Spleen (tissue), 7 donors: ENCODE data around the gene TSC1.

ENCODE experiments used
- CTCF ChIP-seq, 11 experiments: fragments of 200-600 bp in 7 of 11; fragments of 450-650 bp in 4 of 11; sonication (generic) in 4 of 11; IDR thresholded peaks in 8 of 11; conservative IDR thresholded peaks in 3 of 11; 1 replicate in 7 of 11; 2 replicates in 4 of 11; pipeline versions ENCODE4 v1.4.0 to v1.8.0; 2016 to 2021; ENCODE audit warnings: antibody characterized with exemption in 11 of 11, inconsistent platforms in 4 of 11, mild to moderate bottlenecking in 1 of 11
- POLR2A ChIP-seq, 3 donors: fragments of 450-650 bp; IDR thresholded peaks; one replicate each; pipeline ENCODE4 v1.5.1; 2017; ENCODE audit warnings: antibody characterized with exemption in 3 of 3, mild to moderate bottlenecking in 1 of 3
- donor health status: DM: no; HTN: no; CAD: no; lungs with moderate emphysema.
- donor health status: DM: no; HTN: no; CAD: no.
- donor health status: DM: no; HTN: no; CAD: no.

- TF ChIP-seq CTCF (IDR thresholded peaks at IDR 0.05 in 8 of 11, conservative IDR thresholded peaks at IDR 0.05 in 3 of 11) (no peak), POLR2A (IDR thresholded peaks at IDR 0.05) (no peak)
Observed at GRCh38 chr9:132873403-132873802, 71.0 kb downstream of the TSC1 start.
